Osteocyte (in vitro differentiated cells): ENCODE results near the gene CDK4. TPM values are rescaled to one million over a fixed set of nuclear protein-coding genes. Genes with fewer than 3 reads are reported as not detected.

Experiments
- DNase-seq: peaks from one replicate; pipeline ENCODE4 v3.0.0; 2021; ENCODE audit warnings: mixed read lengths; ENCODE audit not compliant: unreplicated experiment; ENCODE audit errors: extremely low spot score
- H3K27ac Mint-ChIP-seq: one replicate; pipeline ENCODE4 v1.8.0; 2021; ENCODE audit warnings: mild to moderate bottlenecking, mixed read lengths; ENCODE audit not compliant: unreplicated experiment
- H3K27me3 Mint-ChIP-seq: one replicate; pipeline ENCODE4 v1.8.0; 2021; ENCODE audit warnings: mixed read lengths; ENCODE audit not compliant: unreplicated experiment
- H3K36me3 Mint-ChIP-seq: one replicate; pipeline ENCODE4 v1.8.0; 2021; ENCODE audit warnings: mixed read lengths; ENCODE audit not compliant: unreplicated experiment
- H3K4me1 Mint-ChIP-seq: one replicate; pipeline ENCODE4 v1.8.0; 2021; ENCODE audit warnings: mixed read lengths; ENCODE audit not compliant: unreplicated experiment
- H3K4me3 Mint-ChIP-seq: one replicate; pipeline ENCODE4 v1.8.0; 2021; ENCODE audit warnings: mild to moderate bottlenecking, moderate library complexity, mixed read lengths; ENCODE audit not compliant: unreplicated experiment
- H3K9me3 Mint-ChIP-seq: one replicate; pipeline ENCODE4 v1.8.0; 2021; ENCODE audit warnings: mixed read lengths; ENCODE audit not compliant: unreplicated experiment
- CTCF ChIP-seq: fragments of 200-600 bp; sonication (generic); IDR thresholded peaks from 2 replicates; pipeline ENCODE4 v1.5.0; 2021; ENCODE audit warnings: antibody characterized with exemption, mild to moderate bottlenecking, moderate library complexity
- total RNA-seq: library from RNA; stranded (reverse); gene quantifications from 2 replicates; pipeline ENCODE4 v1.2.1, GENCODE V29; 2021

CDK4 gene
- total RNA-seq, 1 donor from 2014 or later = 142 TPM

GRCh38 chr12:57732726-57733593 is 19.1 kb downstream of the CDK4 start:
- Mint-ChIP-seq H3K27me3 (peaks cover 56% of the 10 kb centered on the region), H3K4me1 (peaks cover 20% of the 10 kb centered on the region), H3K27ac (no peak overlapping the region), H3K9me3 (no peaks in the 10 kb centered on the region), H3K4me3 (no peak overlapping the region), H3K36me3 (no peaks in the 10 kb centered on the region)
- TF ChIP-seq CTCF = no peak
- no peak for DNase-seq

GRCh38 chr12:57732270-57732669 is 19.8 kb downstream of the CDK4 start:
- DNase-seq = no peak
- H3K4me3 Mint-ChIP-seq = no peak overlapping the region
- H3K4me1 Mint-ChIP-seq = peaks cover 20% of the 10 kb centered on the region
- no peak overlapping the region for H3K27ac Mint-ChIP-seq
- H3K9me3 Mint-ChIP-seq = no peaks in the 10 kb centered on the region
- peaks cover 56% of the 10 kb centered on the region for H3K27me3 Mint-ChIP-seq
- H3K36me3 Mint-ChIP-seq = no peaks in the 10 kb centered on the region
- TF ChIP-seq CTCF = no peak

- Mint-ChIP-seq H3K27me3 (peaks cover 50% of the 10 kb centered on the region), H3K4me3 (no peak overlapping the region), H3K27ac (no peak overlapping the region), H3K9me3 (no peaks in the 10 kb centered on the region), H3K36me3 (no peaks in the 10 kb centered on the region), H3K4me1 (peaks cover 17% of the 10 kb centered on the region)
- no peak for TF ChIP-seq CTCF
- no peak for DNase-seq
These were observed 20.6 kb downstream of the CDK4 start for GRCh38 chr12:57731411-57732080.

GRCh38 chr12:57730336-57731067 is 21.6 kb downstream of the CDK4 start:
- Mint-ChIP-seq H3K27me3 (peaks cover 44% of the 10 kb centered on the region), H3K9me3 (no peaks in the 10 kb centered on the region), H3K4me1 (peaks cover 13% of the 10 kb centered on the region), H3K36me3 (peaks cover 2% of the 10 kb centered on the region), H3K4me3 (no peak overlapping the region), H3K27ac (no peak overlapping the region)
- no peak for TF ChIP-seq CTCF
- no peak for DNase-seq
